HG03064 (cell line): ENCODE measurements around the gene REG4.
"Not testable (repeated sequence)": the region's sequence is repeated elsewhere in the genome, so short reads cannot be mapped to it uniquely, and the experiment has no call there.

Experiments
- ATAC-seq: cut with Tn5 transposase; IDR thresholded peaks from one replicate; pipeline ENCODE4 v1.9.1; 2021; ENCODE audit warnings: low read depth; ENCODE audit not compliant: unreplicated experiment

The REG4 gene

GRCh38 chr1:119808972-119809550 is 2.2 kb downstream of the REG4 start:
- no peak for ATAC-seq

DNA sequence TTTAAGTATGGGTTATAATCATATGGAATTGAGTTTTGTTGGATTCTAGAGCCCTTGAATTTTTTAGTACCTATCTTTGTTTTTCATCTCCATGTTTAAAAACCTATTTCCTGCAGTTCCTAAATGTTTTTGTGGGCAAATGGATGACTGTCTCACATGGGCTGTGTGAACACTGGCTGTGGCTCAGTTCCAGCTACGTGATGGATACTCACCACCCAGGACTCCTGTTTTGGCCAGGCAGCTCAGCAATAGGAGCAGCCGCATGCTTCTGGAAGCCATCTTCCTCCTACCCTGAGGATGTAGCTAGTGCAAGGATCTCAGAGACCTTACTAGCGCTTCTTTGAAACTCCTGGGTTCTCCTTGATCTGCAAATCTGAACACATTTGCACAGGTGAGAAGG is 2.8 kb downstream of the REG4 start:
- ATAC-seq, result no peak

DNA sequence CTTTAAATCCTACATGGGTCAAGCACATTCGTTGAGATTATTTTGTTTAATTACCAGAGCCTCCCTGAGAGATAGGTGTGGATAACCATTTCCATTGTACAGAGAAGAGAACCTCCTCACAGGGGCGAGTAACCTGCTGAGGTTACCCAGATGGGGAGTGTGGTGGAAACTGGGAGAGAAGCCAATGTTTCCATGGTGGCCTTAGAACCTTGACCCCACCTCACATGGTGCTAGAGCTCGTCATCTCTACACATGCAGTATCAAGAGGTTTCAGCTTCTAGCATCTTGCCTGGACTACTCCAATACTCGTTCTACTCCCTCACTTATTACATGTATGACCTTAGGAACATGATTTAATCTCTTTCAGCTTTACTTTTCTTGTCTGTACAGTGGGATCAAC is 4.8 kb downstream of the REG4 start:
- no peak for ATAC-seq

DNA sequence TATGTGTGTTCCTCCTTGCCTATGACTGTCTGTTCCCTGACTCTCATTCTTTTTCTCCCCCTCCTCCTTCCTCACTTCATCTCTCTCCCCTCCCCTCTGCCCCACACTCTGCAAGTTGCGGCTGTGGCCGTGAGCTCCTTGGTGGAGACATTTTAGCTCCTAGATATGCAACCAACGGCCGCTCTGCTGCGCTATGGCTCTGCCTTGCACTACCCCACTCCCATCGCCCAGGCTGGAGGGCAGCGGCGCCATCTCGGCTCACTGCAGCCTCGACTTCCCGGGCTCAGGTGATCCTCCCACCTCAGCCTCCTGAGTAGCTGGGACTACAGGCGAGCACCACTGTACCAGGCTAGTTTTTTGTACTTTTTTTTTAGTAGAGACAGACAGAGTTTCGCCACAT is 5.5 kb downstream of the REG4 start:
- no peak for ATAC-seq

- ATAC-seq, result no peak
These were observed 6.0 kb downstream of the REG4 start for GRCh38 chr1:119805247-119805646.

DNA sequence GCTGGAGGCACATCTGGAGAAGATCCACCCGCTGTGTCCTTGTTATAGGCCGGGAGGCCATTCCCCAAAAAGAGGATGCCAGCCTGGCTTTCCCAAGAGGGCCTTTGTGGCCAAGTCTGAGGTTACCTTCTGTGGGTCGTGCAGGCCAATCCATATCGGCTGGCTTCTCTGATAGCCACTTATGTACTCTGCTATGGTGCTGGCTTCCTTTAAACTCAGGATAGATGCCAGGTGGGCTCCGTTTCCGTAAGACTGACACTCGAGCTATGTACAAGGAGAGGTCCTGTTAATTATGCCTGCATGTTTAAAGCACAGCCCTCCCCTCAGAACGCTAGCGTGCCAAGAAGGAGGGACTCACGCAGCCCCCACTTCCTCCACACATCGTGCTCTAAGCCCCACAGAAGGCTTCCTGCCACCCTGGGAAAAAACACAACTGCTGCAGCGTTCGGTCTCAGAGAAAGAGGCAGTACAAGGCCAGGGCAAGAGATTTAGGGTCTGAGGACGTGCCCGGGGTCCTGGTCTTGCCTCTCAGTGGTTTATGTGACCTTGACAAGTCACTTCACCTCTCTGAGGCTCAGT is 11.6 kb downstream of the REG4 start:
- no peak for ATAC-seq

GRCh38 chr1:119799003-119799402 is 12.3 kb downstream of the REG4 start:
- no peak for ATAC-seq

- ATAC-seq, result no peak
These were observed 13.7 kb downstream of the REG4 start for GRCh38 chr1:119797606-119798005.

DNA sequence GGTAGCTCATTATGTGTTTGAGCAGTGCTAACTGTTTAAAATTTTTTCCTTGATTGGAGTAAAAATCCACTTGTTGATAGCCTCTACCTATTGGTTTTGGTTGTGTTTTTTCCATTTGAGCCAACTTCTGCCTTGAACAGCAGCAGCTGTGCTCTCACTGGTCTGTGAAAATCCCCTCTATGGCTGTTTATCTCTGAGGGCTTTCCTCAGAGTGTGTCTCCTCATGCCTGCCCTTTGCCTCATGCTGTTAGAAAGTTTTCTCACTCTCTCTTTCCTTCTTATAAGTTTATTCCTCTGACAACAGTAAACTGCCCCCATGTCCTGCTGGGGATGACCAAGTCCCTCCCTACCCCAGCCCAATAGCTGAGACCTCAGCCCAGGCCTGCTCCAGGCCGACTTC is 14.1 kb downstream of the REG4 start:
- ATAC-seq, result no peak

- ATAC-seq, result no peak
These were observed 15.7 kb downstream of the REG4 start for GRCh38 chr1:119795261-119796200.

- ATAC-seq, result no peak
These were observed 16.4 kb downstream of the REG4 start for GRCh38 chr1:119794876-119795240.

DNA sequence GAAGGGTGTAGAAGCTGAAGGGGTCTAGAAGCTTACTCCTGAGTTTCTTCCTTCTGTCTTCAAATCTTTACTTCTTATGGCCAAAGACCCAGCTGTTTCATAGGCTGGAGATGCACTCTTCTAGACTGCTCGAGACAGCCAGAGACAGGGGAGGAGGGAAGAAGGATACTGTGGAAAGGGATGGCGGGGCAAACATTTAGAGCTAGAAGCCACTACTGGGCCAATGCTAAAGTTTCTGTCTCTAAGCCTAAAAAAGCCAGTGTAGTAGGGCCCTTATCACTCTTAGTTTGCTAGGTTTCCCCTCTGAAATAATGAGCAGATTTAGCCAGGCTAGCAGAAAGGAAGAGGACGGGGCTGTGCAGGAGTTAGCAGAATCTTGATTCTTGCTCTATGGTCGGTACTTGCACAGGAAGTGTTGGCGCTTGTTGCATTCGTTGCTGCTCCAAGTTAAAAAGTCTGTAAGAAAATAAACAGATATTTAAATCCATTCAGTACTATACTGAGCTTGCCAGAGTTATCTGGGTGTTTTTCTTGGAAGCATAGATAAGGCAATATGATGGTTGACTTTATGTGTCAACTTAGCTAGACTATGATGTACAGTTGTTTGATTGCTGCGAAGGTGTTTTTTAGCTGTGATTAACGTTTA is 16.9 kb downstream of the REG4 start:
- ATAC-seq, result no peak

GRCh38 chr1:119791377-119791776 is 19.9 kb downstream of the REG4 start:
- no peak for ATAC-seq

DNA sequence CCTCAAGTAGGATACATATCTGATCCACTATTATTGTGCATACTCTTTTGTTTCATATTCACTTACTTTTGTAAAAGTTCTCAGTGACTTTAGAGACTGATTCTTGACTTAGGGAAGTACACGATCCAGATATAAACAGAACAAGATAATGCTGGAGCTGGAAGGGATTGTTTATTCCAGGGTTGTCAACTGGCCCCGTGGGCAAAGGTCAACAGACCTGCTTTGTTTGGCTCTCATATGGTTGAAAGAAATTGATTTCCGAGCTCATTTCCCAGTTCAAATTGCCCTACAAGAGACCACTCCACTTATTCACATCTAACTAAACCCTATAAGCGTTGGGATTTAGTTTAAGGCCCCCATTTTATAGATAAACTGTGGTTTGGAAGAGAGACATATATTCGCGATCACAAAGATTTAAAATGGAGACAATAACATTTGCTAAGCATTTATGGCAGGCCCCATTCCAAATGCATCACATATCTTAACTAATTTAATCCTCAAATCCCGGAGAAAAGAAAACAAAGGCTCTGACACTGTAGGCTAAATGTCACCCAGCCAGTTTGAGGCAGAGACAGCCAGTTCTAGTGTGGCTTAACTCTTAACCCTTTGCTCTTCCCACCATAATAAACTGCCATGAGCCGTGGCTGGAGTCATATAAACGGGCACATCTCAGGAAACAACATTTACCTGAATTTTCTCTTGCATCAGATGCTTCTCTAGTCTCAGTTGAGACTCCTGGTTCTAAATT is 20.6 kb downstream of the REG4 start:
- ATAC-seq, result no peak

GRCh38 chr1:119787776-119788175 is 23.5 kb downstream of the REG4 start:
- ATAC-seq, result no peak

DNA sequence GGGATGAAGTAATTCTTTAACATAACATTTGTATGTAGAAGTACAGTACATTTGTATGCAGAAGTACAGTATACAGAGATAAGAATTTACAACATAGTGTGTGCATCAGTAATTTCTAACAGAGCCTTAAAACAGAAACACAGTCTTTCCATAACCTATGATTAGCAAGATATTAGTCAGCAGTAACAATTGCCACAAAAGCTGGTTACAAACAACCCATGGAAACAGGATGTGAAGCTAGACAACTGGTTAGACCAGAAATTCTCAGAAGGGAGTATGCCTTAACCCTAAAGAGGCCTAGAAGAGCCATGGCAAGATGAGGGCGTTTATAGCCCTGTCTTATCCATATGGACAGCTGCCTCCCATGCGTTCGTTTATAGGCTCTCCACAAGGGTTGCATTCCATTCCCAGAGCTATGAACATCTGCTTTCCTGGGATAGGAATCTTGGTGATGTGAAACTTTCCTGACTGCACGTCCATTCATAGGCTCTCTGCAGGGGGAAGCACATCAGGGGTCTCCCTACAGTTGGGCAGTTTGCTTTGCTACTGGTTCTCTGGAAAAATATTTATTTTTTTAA is 24.7 kb downstream of the REG4 start:
- not testable (repeated sequence) for ATAC-seq

- not testable (repeated sequence) for ATAC-seq
These were observed 25.2 kb downstream of the REG4 start for GRCh38 chr1:119786046-119786445.

DNA sequence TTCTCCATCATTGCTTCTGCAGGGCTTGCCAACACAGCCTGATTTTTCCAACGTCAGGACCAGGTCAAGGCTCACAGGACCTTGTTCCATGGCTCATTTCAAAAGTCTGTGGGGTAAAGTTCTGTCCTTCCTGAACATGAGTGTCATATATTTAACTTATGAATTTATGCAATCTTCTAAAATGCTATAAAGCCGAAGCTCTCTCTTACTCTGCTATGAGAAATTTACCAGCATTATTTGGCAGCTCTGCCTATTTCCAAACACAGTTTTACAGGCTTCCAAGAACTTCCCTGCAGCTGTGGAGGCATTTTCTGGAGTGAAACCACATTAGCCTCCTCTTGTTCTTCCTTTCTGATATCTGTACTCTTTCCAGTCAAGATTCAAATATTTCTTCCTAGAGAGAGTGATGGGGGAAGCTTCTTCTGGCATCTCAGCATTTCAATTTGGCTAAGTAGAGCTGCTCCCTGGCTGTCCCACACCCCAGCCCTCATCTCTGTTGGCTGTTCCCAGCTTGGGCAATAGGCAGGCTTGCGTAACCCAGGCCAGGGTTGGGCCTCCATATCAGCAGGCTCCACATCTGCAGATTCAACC is 27.0 kb downstream of the REG4 start:
- ATAC-seq, result no peak

DNA sequence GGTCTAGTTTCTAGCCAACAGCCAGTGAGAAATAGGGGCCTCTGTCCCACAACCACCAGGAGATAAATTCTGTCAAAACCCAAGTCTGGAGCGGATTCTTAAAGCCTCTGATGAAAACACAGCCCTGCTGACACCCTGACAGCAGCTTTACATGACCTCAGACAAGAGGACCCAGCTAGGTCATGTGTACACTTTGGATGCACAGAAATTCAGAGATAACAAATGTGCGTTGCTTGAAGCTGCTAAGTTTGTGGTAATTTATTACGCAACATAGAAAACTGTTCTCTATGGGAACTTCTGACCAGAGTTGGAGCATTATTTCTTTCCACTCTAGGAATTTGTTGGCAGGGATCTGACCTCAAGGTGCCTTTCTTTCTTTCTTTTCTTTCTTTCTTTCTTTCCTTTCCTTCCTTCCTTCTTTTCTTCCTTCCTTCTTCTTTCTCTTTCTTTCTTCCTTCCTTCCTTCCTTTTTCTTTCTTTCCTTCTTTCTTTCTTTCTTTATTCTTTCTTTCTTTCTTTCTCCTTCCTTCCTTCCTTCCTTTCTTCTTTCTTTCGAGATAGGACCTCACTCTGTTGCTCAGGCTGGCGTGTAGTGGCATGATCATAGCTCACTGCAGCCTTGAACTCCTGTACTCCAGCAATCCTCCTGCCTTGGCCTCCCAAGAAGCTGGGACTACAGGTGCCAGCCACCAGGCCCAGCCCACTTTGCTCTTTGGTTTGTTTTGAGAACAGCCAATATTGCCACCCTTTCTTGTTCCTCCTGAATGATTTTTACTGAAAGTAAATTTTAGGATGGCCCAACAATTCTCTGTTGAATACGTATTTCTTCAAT is 27.7 kb downstream of the REG4 start:
- ATAC-seq, result no peak
